Upper lobe of left lung (tissue), 6 donors: ENCODE data around the gene PEX11G. TPM values are rescaled to one million over a fixed set of nuclear protein-coding genes. Genes with fewer than 3 reads are reported as not detected.

Experiments
- ATAC-seq, 2 donors: fragments of 200-7000 bp; cut with Tn5 transposase; one replicate each; pipeline ENCODE4 v1.9.1; 2022; ENCODE audit warnings: mild to moderate bottlenecking in 2 of 2, moderate library complexity in 2 of 2; ENCODE audit not compliant: low FRiP score in 2 of 2
- DNase-seq, 2 donors: peaks; one replicate each; pipeline ENCODE4 v3.0.0-alpha.2; 2019 to 2020
- H3K27ac ChIP-seq, 4 donors: fragments of 200-600 bp; sonication (generic); one replicate each; pipeline ENCODE4 v1.5.1; 2016 to 2019
- H3K27me3 ChIP-seq, 4 donors: fragments of 200-600 bp; sonication (generic); one replicate each; pipeline ENCODE4 v1.5.1; 2017 to 2019
- H3K36me3 ChIP-seq, 4 donors: fragments of 200-600 bp; sonication (generic); one replicate each; pipeline ENCODE4 v1.5.1; 2016 to 2019
- H3K4me1 ChIP-seq, 4 donors: fragments of 200-600 bp; sonication (generic); one replicate each; pipeline ENCODE4 v1.5.1; 2018 to 2019
- H3K4me3 ChIP-seq, 4 donors: fragments of 200-600 bp; sonication (generic); one replicate each; pipeline ENCODE4 v1.5.1; 2017 to 2019; ENCODE audit warnings: mild to moderate bottlenecking in 2 of 4, moderate library complexity in 1 of 4
- H3K9me3 ChIP-seq, 4 donors: fragments of 200-600 bp; sonication (generic); one replicate each; pipeline ENCODE4 v1.5.1; 2018 to 2019
- EP300 ChIP-seq, 4 donors: sonication (generic); formaldehyde crosslinking; IDR thresholded peaks; one replicate each; pipeline ENCODE4 v1.5.1; 2017; ENCODE audit warnings: antibody characterized with exemption in 4 of 4, control low read depth in 2 of 4
- POLR2A ChIP-seq, 4 donors: fragments of 450-650 bp; IDR thresholded peaks; one replicate each; pipeline ENCODE4 v1.5.1; 2016 to 2017; ENCODE audit warnings: antibody characterized with exemption in 4 of 4, mild to moderate bottlenecking in 2 of 4
- POLR2AphosphoS5 ChIP-seq, 2 donors: sonication (generic); formaldehyde crosslinking; IDR thresholded peaks; one replicate each; pipeline ENCODE4 v1.5.1; 2017; ENCODE audit warnings: antibody characterized with exemption in 2 of 2
- WGBS, 2 donors: methylation state at CpG; one replicate each; pipeline ENCODE4 v1.1.5; 2017 to 2018; 5-methylcytosine and 5-hydroxymethylcytosine counted together
- total RNA-seq, 6 donors: library from RNA; depleted of rRNA in 4 of 6; stranded (reverse); fragments of >200 nt in 4 of 6; gene quantifications; one replicate each; pipeline versions ENCODE4 v1.1.0 to v1.2.1, GENCODE V29; 2016 to 2021
- TF ChIP-seq, protein P1 (sequence below), 6 experiments: fragments of 450-650 bp in 4 of 6; fragments of 200-600 bp in 2 of 6; sonication (generic) in 2 of 6; IDR thresholded peaks; one replicate each; pipeline ENCODE4 v1.5.1; 2016 to 2019; ENCODE audit warnings: antibody characterized with exemption in 6 of 6
- donor health status: DM: no; HTN: no; CAD: no; lungs with moderate emphysema.
- donor health status: DM: no; HTN: yes; CAD: no; lungs with severe emphysema.

Gene PEX11G
- total RNA-seq, 6 donors from 2014 or later, result 2.3 to 9.1 (median 5.4) TPM

DNA sequence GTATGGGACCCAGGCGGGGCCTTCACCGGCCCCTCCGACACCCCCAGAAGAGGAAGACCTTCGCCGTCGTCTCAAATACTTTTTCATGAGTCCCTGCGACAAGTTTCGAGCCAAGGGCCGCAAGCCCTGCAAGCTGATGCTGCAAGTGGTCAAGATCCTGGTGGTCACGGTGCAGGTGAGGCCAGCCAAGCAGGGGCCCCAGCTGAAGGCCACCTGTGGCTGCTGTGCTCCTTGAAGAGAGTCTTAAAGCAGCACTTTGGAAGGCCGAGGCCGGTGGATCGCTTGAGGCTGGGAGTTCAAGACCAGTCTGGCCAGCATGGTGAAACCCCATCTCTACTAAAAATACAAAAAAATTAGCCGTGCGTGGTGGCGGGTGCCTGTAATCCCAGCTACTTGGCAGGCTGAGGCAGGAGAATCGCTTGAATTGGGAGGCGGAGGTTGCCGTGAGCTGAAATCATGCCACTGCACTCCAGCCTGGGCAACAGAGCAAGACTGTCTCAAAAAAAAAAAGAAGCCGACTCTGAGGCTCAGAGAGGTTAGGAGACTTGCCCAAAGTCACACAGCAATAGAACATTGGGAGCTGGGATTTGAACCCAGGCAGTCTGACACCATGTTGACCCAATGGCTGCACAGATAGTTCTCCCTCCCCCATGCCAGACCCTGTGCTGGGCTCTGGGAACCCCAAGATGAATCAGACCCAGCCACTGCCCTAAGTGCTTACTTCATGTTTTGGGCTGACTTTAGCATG, 36.3 kb upstream of the PEX11G start:
- TF ChIP-seq POLR2A (IDR thresholded peaks at IDR 0.05), result no peak
- TF ChIP-seq POLR2AphosphoS5 (IDR thresholded peaks at IDR 0.05), result no peak
- no peak for TF ChIP-seq EP300 (IDR thresholded peaks at IDR 0.05)
- TF ChIP-seq, protein P1, sequence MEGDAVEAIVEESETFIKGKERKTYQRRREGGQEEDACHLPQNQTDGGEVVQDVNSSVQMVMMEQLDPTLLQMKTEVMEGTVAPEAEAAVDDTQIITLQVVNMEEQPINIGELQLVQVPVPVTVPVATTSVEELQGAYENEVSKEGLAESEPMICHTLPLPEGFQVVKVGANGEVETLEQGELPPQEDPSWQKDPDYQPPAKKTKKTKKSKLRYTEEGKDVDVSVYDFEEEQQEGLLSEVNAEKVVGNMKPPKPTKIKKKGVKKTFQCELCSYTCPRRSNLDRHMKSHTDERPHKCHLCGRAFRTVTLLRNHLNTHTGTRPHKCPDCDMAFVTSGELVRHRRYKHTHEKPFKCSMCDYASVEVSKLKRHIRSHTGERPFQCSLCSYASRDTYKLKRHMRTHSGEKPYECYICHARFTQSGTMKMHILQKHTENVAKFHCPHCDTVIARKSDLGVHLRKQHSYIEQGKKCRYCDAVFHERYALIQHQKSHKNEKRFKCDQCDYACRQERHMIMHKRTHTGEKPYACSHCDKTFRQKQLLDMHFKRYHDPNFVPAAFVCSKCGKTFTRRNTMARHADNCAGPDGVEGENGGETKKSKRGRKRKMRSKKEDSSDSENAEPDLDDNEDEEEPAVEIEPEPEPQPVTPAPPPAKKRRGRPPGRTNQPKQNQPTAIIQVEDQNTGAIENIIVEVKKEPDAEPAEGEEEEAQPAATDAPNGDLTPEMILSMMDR (IDR thresholded peaks at IDR 0.05), result no peak
- Histone ChIP-seq H3K4me1 (peaks cover 18 to 28% (median 20%) of the 10 kb centered on the region in 4 donors), H3K27ac (no peak overlapping the region), H3K36me3 (peaks cover 7 to 60% (median 50%) of the 10 kb centered on the region in 4 donors), H3K9me3 (no peaks in the 10 kb centered on the region), H3K27me3 (no peaks in the 10 kb centered on the region), H3K4me3 (no peak overlapping the region)
- ATAC-seq (no peak), DNase-seq (no peak)
- WGBS, 2 donors, result 95 to 97% methylated on average over 12 to 20 of the region's 20 CpGs

DNA sequence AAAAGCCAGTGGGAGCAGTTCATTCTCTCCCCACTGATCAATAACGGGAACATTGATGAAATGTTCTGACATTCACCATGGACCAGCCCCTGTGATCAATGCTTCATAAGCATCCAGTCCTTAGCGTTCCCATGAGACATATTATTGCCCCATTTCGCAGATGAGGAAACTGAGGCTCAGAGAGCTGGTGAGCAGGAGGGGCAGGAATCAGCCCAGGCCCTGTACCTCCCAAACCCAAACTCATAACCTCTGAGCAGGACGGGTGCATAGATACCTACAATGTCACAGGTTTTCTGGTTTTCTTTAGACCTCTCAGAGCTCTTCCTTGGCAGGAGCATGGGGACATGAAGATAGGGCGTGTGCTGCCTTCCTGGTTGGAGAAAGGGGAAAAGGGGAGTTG, 35.7 kb upstream of the PEX11G start:
- DNase-seq (no peak), ATAC-seq (no peak)
- no peaks in the 10 kb centered on the region for H3K27me3 ChIP-seq
- no peak overlapping the region for H3K27ac ChIP-seq
- WGBS, 2 donors, result 91 to 95% methylated on average over 5 of the region's 5 CpGs
- H3K4me1 ChIP-seq, result peaks cover 18 to 28% (median 20%) of the 10 kb centered on the region in 4 donors
- H3K9me3 ChIP-seq, result no peaks in the 10 kb centered on the region
- H3K36me3 ChIP-seq, result peaks cover 7 to 60% (median 50%) of the 10 kb centered on the region in 4 donors
- no peak overlapping the region for H3K4me3 ChIP-seq
- TF ChIP-seq EP300 (IDR thresholded peaks at IDR 0.05), result no peak
- TF ChIP-seq POLR2AphosphoS5 (IDR thresholded peaks at IDR 0.05), result no peak
- TF ChIP-seq, protein P1 (IDR thresholded peaks at IDR 0.05), result no peak
- TF ChIP-seq POLR2A (IDR thresholded peaks at IDR 0.05), result no peak

DNA sequence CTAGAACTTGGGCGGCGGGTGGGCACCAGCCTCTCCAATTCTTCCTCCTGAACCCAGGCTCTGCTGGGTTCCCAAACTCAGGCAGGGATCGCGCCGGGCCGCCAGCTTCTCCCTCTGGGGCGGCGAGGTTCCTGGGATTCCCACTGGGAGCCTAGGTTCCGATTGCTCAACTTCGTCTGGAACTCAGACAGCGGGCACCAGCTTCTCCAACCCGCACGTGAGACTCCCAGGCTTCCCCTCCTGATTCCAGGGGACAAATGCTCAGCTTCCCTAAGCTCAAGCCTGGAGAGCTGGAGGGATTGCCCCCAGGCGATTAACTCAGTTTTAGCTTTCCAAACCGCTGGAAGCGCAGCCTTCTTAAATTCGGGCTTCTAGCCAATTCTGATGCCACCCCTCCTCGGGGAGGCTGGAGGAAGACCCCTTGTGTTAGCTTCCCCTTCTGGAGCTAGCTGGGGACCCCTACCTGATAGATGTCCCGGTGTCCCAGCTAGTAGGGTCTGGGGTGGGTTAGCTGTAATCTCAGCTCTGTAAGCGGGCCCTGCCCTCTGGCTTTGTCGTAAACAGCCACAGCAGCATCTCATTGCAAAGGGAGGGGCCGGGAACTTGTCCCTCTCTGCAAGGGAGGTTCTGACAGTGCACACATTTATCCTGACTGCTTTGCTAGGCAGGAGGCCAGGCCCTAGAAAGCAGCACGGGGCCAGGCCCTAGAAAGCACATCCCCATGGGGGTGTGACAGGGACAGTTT, 34.3 kb upstream of the PEX11G start:
- DNase-seq (no peak), ATAC-seq (no peak)
- H3K36me3 ChIP-seq, result peaks cover 3 to 50% (median 39%) of the 10 kb centered on the region in 4 donors
- no peaks in the 10 kb centered on the region for H3K9me3 ChIP-seq
- H3K4me3 ChIP-seq, result peak overlapping the region; percentile 81 to 98 (median 86)
- peak overlapping the region; percentile 58 to 89 (median 76) for H3K27ac ChIP-seq
- no peak for TF ChIP-seq POLR2AphosphoS5 (IDR thresholded peaks at IDR 0.05)
- TF ChIP-seq POLR2A (IDR thresholded peaks at IDR 0.05), result peak in 1 of 4 donors; percentile 27
- peaks cover 18 to 28% (median 20%) of the 10 kb centered on the region in 4 donors for H3K4me1 ChIP-seq
- WGBS, 2 donors, result 0 to 12% methylated on average over 1 to 23 of the region's 23 CpGs
- H3K27me3 ChIP-seq, result no peaks in the 10 kb centered on the region

DNA sequence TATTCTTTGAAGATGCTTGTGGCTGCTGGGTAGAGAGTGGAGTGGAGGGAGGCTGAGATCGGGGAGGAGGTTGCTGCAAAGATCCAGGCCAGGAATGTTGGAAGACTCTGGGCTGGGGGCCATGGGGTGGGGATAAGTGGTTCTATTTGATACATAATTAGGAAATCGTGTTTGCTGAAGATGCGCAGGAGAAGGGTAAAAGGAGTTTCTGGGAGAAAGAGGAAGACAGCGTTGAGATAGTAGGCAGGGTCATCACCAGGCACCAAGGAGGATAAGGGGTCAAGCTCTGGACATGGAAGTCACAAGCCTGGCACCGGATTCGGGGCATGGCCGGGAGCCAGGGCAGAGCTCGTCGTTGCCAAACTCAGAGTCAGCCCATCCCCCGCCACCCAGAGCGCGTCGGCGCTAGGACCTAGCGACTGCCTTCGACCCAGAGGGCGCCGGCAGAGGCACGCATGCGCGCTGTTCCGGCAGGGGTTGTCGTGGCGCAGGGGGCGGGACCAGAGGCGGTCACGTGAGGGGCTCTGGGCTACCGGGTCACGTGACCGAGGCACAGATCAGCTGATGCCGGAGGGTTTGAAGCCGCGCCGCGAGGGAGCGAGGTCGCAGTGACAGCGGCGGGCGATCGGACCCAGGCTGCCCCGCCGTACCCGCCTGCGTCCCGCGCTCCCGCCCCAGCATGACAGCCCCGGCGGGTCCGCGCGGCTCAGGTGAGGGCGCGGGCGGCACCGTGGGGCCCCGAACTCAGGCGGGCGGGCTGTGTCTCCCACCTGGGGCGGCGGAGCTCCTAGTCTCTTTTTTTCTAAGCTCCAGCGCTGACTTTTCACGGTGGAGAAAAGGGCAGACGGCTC, 33.5 kb upstream of the PEX11G start, which contains the start of gene MCOLN1:
MCOLN1 (plus strand) TSS at position 553 of the 851 bp plus-strand sequence; CDS start at position 680, 127 bp downstream.
- ATAC-seq (peak; percentile 92 to 97), DNase-seq (peak; percentile 100)
- H3K4me1 ChIP-seq, result peaks cover 20 to 31% (median 23%) of the 10 kb centered on the region in 4 donors
- H3K27me3 ChIP-seq, result no peaks in the 10 kb centered on the region
- WGBS, 2 donors, result 1 to 2% methylated on average over 12 to 39 of the region's 65 CpGs
- peak within 1 kb of the TSS; percentile 58 to 89 (median 76) for H3K27ac ChIP-seq
- H3K9me3 ChIP-seq, result no peaks in the 10 kb centered on the region
- peak within 1 kb of the TSS; percentile 81 to 98 (median 86) for H3K4me3 ChIP-seq
- H3K36me3 ChIP-seq, result peaks cover under 1 to 42% (median 31%) of the 10 kb centered on the region in 4 donors
- TF ChIP-seq POLR2A (IDR thresholded peaks at IDR 0.05), result peak in 3 of 4 donors; percentile 39 to 94 (median 76)
- peak in 2 of 4 donors; percentile 28 to 94 for TF ChIP-seq EP300 (IDR thresholded peaks at IDR 0.05)
- TF ChIP-seq, protein P1 (IDR thresholded peaks at IDR 0.05), result peak in 4 of 6 experiments; percentile 47 to 62 (median 56)
- peak; percentile 94 to 98 for TF ChIP-seq POLR2AphosphoS5 (IDR thresholded peaks at IDR 0.05)
